ENCODE results near the gene SHB.

- TF ChIP-seq, protein P1, sequence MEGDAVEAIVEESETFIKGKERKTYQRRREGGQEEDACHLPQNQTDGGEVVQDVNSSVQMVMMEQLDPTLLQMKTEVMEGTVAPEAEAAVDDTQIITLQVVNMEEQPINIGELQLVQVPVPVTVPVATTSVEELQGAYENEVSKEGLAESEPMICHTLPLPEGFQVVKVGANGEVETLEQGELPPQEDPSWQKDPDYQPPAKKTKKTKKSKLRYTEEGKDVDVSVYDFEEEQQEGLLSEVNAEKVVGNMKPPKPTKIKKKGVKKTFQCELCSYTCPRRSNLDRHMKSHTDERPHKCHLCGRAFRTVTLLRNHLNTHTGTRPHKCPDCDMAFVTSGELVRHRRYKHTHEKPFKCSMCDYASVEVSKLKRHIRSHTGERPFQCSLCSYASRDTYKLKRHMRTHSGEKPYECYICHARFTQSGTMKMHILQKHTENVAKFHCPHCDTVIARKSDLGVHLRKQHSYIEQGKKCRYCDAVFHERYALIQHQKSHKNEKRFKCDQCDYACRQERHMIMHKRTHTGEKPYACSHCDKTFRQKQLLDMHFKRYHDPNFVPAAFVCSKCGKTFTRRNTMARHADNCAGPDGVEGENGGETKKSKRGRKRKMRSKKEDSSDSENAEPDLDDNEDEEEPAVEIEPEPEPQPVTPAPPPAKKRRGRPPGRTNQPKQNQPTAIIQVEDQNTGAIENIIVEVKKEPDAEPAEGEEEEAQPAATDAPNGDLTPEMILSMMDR (IDR thresholded peaks at IDR 0.05): no peak
- TF ChIP-seq POLR2A (IDR thresholded peaks at IDR 0.05): no peak
Measured at GRCh38 chr9:37977851-37978480, 91.1 kb downstream of the SHB start.
